Neural progenitor cell (in vitro differentiated cells): ENCODE data around the gene BUD31. TPM values are rescaled to one million over a fixed set of nuclear protein-coding genes. Genes with fewer than 3 reads are reported as not detected.

Experiments used
- DNase-seq: peaks from one replicate; pipeline ENCODE4 v3.0.0-alpha.2; 2016; ENCODE audit warnings: low spot score
- H2AFZ ChIP-seq: fragments of 200-600 bp; sonication (generic); replicated peaks from 2 replicates; pipeline ENCODE4 v1.6.1; 2016; ENCODE audit warnings: antibody characterized with exemption
- H3F3A ChIP-seq: fragments of 200-600 bp; sonication (generic); 2 replicates; pipeline ENCODE4 v1.6.1; 2016; ENCODE audit warnings: antibody characterized with exemption, low read depth
- H3K27ac ChIP-seq: fragments of 200-600 bp; sonication (generic); 2 replicates; pipeline ENCODE4 v1.5.1; 2016; ENCODE audit warnings: mild to moderate bottlenecking
- H3K27me3 ChIP-seq: fragments of 200-600 bp; sonication (generic); 2 replicates; pipeline ENCODE4 v1.6.1; 2016; ENCODE audit warnings: mild to moderate bottlenecking, moderate library complexity
- H3K36me3 ChIP-seq: fragments of 200-600 bp; sonication (generic); 2 replicates; pipeline ENCODE4 v1.5.1; 2016
- H3K4me1 ChIP-seq: fragments of 200-600 bp; sonication (generic); 2 replicates; pipeline ENCODE4 v1.6.1; 2016; ENCODE audit warnings: mixed run types
- H3K4me2 ChIP-seq: fragments of 200-600 bp; sonication (generic); 2 replicates; pipeline ENCODE4 v1.6.1; 2016
- H3K4me3 ChIP-seq: fragments of 200-600 bp; sonication (generic); 2 replicates; pipeline ENCODE4 v1.5.1; 2016
- H3K79me2 ChIP-seq: fragments of 200-600 bp; sonication (generic); 2 replicates; pipeline ENCODE4 v1.6.1; 2016; ENCODE audit warnings: low read depth
- H3K9ac ChIP-seq: fragments of 200-600 bp; sonication (generic); 2 replicates; pipeline ENCODE4 v1.6.1; 2016
- H3K9me3 ChIP-seq: fragments of 200-600 bp; sonication (generic); 2 replicates; pipeline ENCODE4 v1.5.1; 2016; ENCODE audit warnings: low read depth
- H4K20me1 ChIP-seq: fragments of 200-600 bp; sonication (generic); 2 replicates; pipeline ENCODE4 v1.6.1; 2016; ENCODE audit warnings: low read depth
- H3K27ac Mint-ChIP-seq: 3 replicates; pipeline ENCODE4 v1.8.0; 2021; ENCODE audit warnings: mixed read lengths
- H3K27me3 Mint-ChIP-seq: 2 replicates; pipeline ENCODE4 v1.8.0; 2022; ENCODE audit warnings: low read depth, mild to moderate bottlenecking, inconsistent platforms, moderate library complexity, mixed read lengths; ENCODE audit not compliant: insufficient read depth
- H3K36me3 Mint-ChIP-seq: 3 replicates; pipeline ENCODE4 v1.8.0; 2021; ENCODE audit warnings: mixed read lengths
- H3K4me1 Mint-ChIP-seq: 3 replicates; pipeline ENCODE4 v1.8.0; 2021; ENCODE audit warnings: mixed read lengths
- H3K4me3 Mint-ChIP-seq: 3 replicates; pipeline ENCODE4 v1.8.0; 2021; ENCODE audit warnings: mild to moderate bottlenecking, moderate library complexity, mixed read lengths
- H3K9me3 Mint-ChIP-seq: 3 replicates; pipeline ENCODE4 v1.8.0; 2020; ENCODE audit warnings: mixed read lengths
- CTCF ChIP-seq: fragments of 200-600 bp; sonication (generic); IDR thresholded peaks from 2 replicates; pipeline ENCODE4 v1.5.1; 2017; ENCODE audit warnings: antibody characterized with exemption, mild to moderate bottlenecking
- EZH2 ChIP-seq: fragments of 200-600 bp; sonication (generic); IDR thresholded peaks from 2 replicates; pipeline ENCODE4 v1.6.1; 2017; ENCODE audit warnings: antibody characterized with exemption, mild to moderate bottlenecking, moderate library complexity
- EZH2phosphoT487 ChIP-seq: fragments of 200-600 bp; sonication (generic); IDR thresholded peaks from 2 replicates; pipeline ENCODE4 v1.6.1; 2017; ENCODE audit warnings: antibody characterized with exemption
- total RNA-seq: library from RNA; depleted of rRNA; stranded (reverse); fragments of >200 nt; gene quantifications from 2 replicates; pipeline ENCODE4 v1.2.3, GENCODE V29; 2015; ENCODE audit warnings: low replicate concordance

BUD31 gene
- total RNA-seq, 1 donor from 2014 or later: 98.2 TPM

- H3K9ac ChIP-seq: peak overlapping the region; percentile 93
- peak overlapping the region; percentile 96 for H3K4me2 ChIP-seq
- peaks cover 22% of the 10 kb centered on the region for H3K36me3 Mint-ChIP-seq
- TF ChIP-seq EZH2 (no peak), CTCF (no peak), EZH2phosphoT487 (no peak)
- peaks cover 12% of the 10 kb centered on the region for H3F3A ChIP-seq
- H3K4me3 ChIP-seq: peak overlapping the region; percentile 98
- H3K36me3 ChIP-seq: peaks cover 10% of the 10 kb centered on the region
- peaks cover 22% of the 10 kb centered on the region for H3K4me1 Mint-ChIP-seq
- peak overlapping the region; percentile 75 for H2AFZ ChIP-seq
- peaks cover 57% of the 10 kb centered on the region for H4K20me1 ChIP-seq
- peak; percentile 56 for DNase-seq
- peak overlapping the region; percentile 96 for H3K4me3 Mint-ChIP-seq
- H3K9me3 ChIP-seq: no peaks in the 10 kb centered on the region
- H3K9me3 Mint-ChIP-seq: no peaks in the 10 kb centered on the region
- H3K27ac ChIP-seq: peak overlapping the region; percentile 98
- peaks cover 15% of the 10 kb centered on the region for H3K4me1 ChIP-seq
- peaks cover 6% of the 10 kb centered on the region for H3K27me3 Mint-ChIP-seq
- H3K27me3 ChIP-seq: no peaks in the 10 kb centered on the region
- peak overlapping the region; percentile 82 for H3K27ac Mint-ChIP-seq
- peaks cover 70% of the 10 kb centered on the region for H3K79me2 ChIP-seq
Measured at GRCh38 chr7:99407872-99408378, 844 bp upstream of the BUD31 start.

DNA sequence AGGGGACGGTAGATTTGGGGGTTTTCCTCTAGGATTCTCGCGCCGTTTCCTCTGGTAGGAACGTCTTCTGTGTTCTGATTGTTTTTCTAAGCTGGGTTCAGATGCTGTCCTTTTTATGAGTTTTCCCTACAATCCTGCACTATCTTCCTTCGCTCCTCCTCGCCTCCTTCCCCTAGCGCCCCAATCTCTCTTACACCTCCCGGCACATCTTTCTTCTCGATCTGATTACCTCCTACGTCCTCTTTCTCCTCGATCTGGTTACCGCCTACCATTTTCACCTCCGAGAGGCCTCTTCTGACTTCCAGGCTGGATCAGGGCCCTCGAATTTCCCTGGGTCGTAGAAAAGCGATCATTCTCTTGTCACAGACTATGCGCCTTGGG, 413 bp downstream of the BUD31 start:
- H3K9ac ChIP-seq: peak overlapping the region; percentile 93
- H3K27ac Mint-ChIP-seq: peak overlapping the region; percentile 99
- peak overlapping the region; percentile 96 for H3K4me3 Mint-ChIP-seq
- H3K79me2 ChIP-seq: peaks cover 65% of the 10 kb centered on the region
- peaks cover 10% of the 10 kb centered on the region for H3K36me3 ChIP-seq
- peak overlapping the region; percentile 98 for H3K4me3 ChIP-seq
- no peak for DNase-seq
- peaks cover 22% of the 10 kb centered on the region for H3K4me1 Mint-ChIP-seq
- H2AFZ ChIP-seq: peak overlapping the region; percentile 75
- H3F3A ChIP-seq: peaks cover 12% of the 10 kb centered on the region
- peaks cover 15% of the 10 kb centered on the region for H3K4me1 ChIP-seq
- TF ChIP-seq EZH2phosphoT487 (no peak), EZH2 (no peak), CTCF (no peak)
- H3K27me3 Mint-ChIP-seq: peaks cover 6% of the 10 kb centered on the region
- H4K20me1 ChIP-seq: peaks cover 48% of the 10 kb centered on the region
- H3K36me3 Mint-ChIP-seq: peaks cover 17% of the 10 kb centered on the region
- no peaks in the 10 kb centered on the region for H3K9me3 ChIP-seq
- H3K27me3 ChIP-seq: no peaks in the 10 kb centered on the region
- H3K27ac ChIP-seq: peak overlapping the region; percentile 98
- H3K9me3 Mint-ChIP-seq: no peaks in the 10 kb centered on the region
- peak overlapping the region; percentile 96 for H3K4me2 ChIP-seq

DNA sequence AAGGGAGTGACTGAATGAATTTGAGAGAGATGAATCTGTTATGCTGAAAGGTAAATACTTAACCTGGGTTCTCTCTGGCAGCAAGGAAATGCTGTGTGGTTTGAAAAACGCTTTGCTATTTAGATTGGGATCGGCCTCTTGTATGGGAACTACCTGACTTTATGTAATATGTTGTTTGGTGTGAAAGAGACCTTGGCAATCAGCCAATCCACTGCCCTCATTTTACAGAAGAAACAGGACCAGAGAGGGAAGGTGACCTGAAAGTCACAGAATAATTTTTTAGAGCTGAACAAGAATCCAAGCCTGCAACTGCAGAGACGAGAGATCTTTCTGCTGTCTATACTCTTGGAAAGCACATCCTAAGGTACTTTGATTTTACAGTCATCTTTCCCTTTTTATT, 1.0 kb downstream of the BUD31 start:
- no peak overlapping the region for H3K27ac ChIP-seq
- peaks cover 12% of the 10 kb centered on the region for H3F3A ChIP-seq
- H3K4me1 ChIP-seq: peaks cover 15% of the 10 kb centered on the region
- peaks cover 59% of the 10 kb centered on the region for H3K79me2 ChIP-seq
- H3K4me3 ChIP-seq: peak overlapping the region; percentile 98
- no peaks in the 10 kb centered on the region for H3K9me3 ChIP-seq
- H3K4me3 Mint-ChIP-seq: peak overlapping the region; percentile 96
- H3K27me3 ChIP-seq: no peaks in the 10 kb centered on the region
- H3K9ac ChIP-seq: peak overlapping the region; percentile 93
- no peak for TF ChIP-seq EZH2
- no peak for DNase-seq
- H3K4me2 ChIP-seq: peak overlapping the region; percentile 96
- no peak overlapping the region for H2AFZ ChIP-seq
- H3K27me3 Mint-ChIP-seq: peaks cover 6% of the 10 kb centered on the region
- H3K9me3 Mint-ChIP-seq: no peaks in the 10 kb centered on the region
- H3K36me3 Mint-ChIP-seq: peaks cover 22% of the 10 kb centered on the region
- peaks cover 42% of the 10 kb centered on the region for H4K20me1 ChIP-seq
- no peak overlapping the region for H3K27ac Mint-ChIP-seq
- peaks cover 11% of the 10 kb centered on the region for H3K36me3 ChIP-seq
- H3K4me1 Mint-ChIP-seq: peaks cover 22% of the 10 kb centered on the region

DNA sequence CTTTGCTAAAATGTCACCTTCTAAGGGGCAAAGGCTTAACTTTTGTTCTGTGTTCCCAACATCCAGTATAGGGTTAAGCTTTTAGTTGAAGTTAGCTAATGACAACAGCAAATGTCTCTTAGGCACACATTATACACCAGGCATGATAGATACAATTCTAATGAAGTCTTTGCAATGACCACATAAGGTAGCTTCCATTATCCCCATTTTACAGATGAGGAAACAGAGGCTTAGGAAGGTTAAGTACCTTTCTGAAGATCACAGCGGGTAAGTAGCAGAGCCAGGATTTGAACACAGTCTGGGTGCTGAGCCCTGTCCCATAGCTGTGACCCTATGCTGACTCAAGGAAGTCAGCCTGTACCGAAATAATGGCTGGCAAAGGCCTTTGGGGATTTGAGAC, 1.9 kb downstream of the BUD31 start:
- Histone ChIP-seq H3K4me1 (peaks cover 15% of the 10 kb centered on the region), H3K4me3 (no peak overlapping the region), H3K9me3 (peaks cover 3% of the 10 kb centered on the region), H3K79me2 (peaks cover 51% of the 10 kb centered on the region), H3K27me3 (no peaks in the 10 kb centered on the region), H3K9ac (no peak overlapping the region), H2AFZ (no peak overlapping the region), H3K27ac (no peak overlapping the region), H3K4me2 (no peak overlapping the region), H3F3A (peaks cover 12% of the 10 kb centered on the region), H3K36me3 (peaks cover 17% of the 10 kb centered on the region), H4K20me1 (peaks cover 33% of the 10 kb centered on the region)
- no peaks in the 10 kb centered on the region for H3K9me3 Mint-ChIP-seq
- H3K36me3 Mint-ChIP-seq: peaks cover 27% of the 10 kb centered on the region
- no peak for TF ChIP-seq EZH2phosphoT487
- no peak for DNase-seq
- peaks cover 22% of the 10 kb centered on the region for H3K4me1 Mint-ChIP-seq
- H3K27ac Mint-ChIP-seq: no peak overlapping the region
- H3K27me3 Mint-ChIP-seq: peaks cover 6% of the 10 kb centered on the region
- peak overlapping the region; percentile 96 for H3K4me3 Mint-ChIP-seq
